Cardiac muscle cell (in vitro differentiated cells and primary cell): ENCODE measurements around the gene CALHM3. TPM values are rescaled to one million over a fixed set of nuclear protein-coding genes. Genes with fewer than 3 reads are reported as not detected.

Experiments used
- DNase-seq, 2 donors: peaks; one replicate each; pipeline versions ENCODE4 v3.0.0 to v3.0.0-alpha.2; 2010 to 2017; ENCODE audit warnings: low read depth in 1 of 2, low spot score in 1 of 2
- H3K27ac ChIP-seq: fragments of 200-600 bp; sonication (generic); 2 replicates; pipeline ENCODE4 v1.5.1; 2016
- H3K27me3 ChIP-seq: fragments of 200-600 bp; sonication (generic); 2 replicates; pipeline ENCODE4 v1.6.0; 2016; ENCODE audit warnings: control low read depth
- H3K36me3 ChIP-seq: fragments of 200-600 bp; sonication (generic); 2 replicates; pipeline ENCODE4 v1.5.1; 2016; ENCODE audit warnings: control low read depth
- H3K4me1 ChIP-seq: fragments of 200-600 bp; sonication (generic); 2 replicates; pipeline ENCODE4 v1.8.1; 2017; ENCODE audit warnings: low read depth, mild to moderate bottlenecking, mixed run types
- H3K4me3 ChIP-seq: fragments of 200-600 bp; sonication (generic); 2 replicates; pipeline ENCODE4 v1.5.1; 2016; ENCODE audit warnings: mild to moderate bottlenecking
- H3K9me3 ChIP-seq: fragments of 200-600 bp; sonication (generic); 2 replicates; pipeline ENCODE4 v1.5.1; 2017; ENCODE audit warnings: low read depth, mild to moderate bottlenecking, control low read depth
- CTCF ChIP-seq: IDR thresholded peaks from 2 replicates; pipeline ENCODE4 v1.5.1; 2012; ENCODE audit warnings: low read depth, mild to moderate bottlenecking, low read length
- polyA plus RNA-seq: library from polyadenylated mRNA; unstranded; fragments of >200 nt; fragmentation: Nextera tagmentation; extraction: Ambion mirVana; gene quantifications from 2 replicates; pipeline ENCODE4 v1.2.1, GENCODE V29; 2016
- total RNA-seq: library from RNA; depleted of rRNA; stranded (reverse); fragments of >200 nt; gene quantifications from 2 replicates; pipeline ENCODE4 v1.2.3, GENCODE V29; 2016

Gene CALHM3
- total and polyA plus RNA-seq, 2 experiments from 2014 or later, result not detected

DNA sequence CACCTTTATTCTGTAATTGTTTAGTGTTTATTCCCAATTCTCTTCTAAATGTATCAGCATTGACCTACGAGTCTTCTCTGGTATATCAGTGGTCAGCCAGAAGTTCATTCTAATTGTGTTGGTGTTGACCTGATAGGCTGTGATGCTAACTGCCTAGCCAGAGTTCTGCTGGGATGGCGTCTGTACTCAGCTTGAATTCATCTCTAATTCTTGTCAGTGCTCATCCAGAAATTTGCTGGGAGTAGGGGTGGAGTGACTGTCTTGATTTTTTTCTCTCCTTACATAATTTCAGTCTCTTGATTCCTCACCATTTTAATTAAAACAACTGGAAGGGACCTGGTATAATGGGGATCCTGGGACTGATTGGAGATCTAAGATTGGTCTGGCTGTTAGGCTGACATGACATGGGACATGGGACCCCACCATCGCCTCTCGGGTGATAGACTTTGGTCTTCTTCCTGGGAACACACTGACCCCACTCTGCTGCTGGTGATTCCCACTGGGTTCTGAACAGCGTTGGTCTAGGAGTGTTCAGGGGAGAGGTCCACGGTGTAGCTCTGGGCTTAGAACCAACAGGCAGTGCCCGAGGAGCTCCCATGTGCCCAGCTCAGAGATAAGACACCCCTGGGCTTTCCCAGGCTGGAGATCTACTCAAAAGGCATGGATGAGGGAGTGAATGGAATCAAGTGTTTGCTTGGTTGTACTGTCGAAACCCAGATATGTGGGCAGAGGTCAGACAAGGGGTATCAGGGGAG is 18.3 kb upstream of the CALHM3 start:
- Histone ChIP-seq H3K9me3 (no peaks in the 10 kb centered on the region), H3K36me3 (no peaks in the 10 kb centered on the region), H3K4me1 (no peaks in the 10 kb centered on the region), H3K4me3 (no peak overlapping the region), H3K27me3 (peaks cover 67% of the 10 kb centered on the region), H3K27ac (no peak overlapping the region)
- no peak for DNase-seq
- TF ChIP-seq CTCF, result no peak

DNA sequence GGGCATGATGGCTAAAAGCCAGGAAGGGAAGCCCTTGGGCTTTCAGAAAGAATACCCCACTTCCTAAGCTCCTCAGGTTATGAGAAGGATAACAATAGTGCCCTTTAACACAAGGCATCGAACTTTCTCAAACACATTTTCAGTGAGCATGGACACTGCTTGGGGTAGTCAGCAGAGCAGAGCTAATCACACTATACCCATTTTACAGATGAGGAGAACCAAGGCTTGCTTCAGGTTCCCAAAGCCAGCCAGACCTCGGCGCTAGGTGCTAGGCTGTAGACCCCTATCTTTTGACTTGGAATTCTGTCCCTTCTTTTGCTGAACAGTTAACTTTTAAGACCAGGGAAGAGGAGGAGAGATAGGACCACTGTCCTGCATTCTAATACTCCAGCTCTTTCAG is 16.3 kb upstream of the CALHM3 start:
- Histone ChIP-seq H3K4me3 (no peak overlapping the region), H3K4me1 (no peaks in the 10 kb centered on the region), H3K27ac (no peak overlapping the region), H3K36me3 (no peaks in the 10 kb centered on the region), H3K27me3 (peaks cover 67% of the 10 kb centered on the region), H3K9me3 (no peaks in the 10 kb centered on the region)
- no peak for TF ChIP-seq CTCF
- no peak for DNase-seq

DNA sequence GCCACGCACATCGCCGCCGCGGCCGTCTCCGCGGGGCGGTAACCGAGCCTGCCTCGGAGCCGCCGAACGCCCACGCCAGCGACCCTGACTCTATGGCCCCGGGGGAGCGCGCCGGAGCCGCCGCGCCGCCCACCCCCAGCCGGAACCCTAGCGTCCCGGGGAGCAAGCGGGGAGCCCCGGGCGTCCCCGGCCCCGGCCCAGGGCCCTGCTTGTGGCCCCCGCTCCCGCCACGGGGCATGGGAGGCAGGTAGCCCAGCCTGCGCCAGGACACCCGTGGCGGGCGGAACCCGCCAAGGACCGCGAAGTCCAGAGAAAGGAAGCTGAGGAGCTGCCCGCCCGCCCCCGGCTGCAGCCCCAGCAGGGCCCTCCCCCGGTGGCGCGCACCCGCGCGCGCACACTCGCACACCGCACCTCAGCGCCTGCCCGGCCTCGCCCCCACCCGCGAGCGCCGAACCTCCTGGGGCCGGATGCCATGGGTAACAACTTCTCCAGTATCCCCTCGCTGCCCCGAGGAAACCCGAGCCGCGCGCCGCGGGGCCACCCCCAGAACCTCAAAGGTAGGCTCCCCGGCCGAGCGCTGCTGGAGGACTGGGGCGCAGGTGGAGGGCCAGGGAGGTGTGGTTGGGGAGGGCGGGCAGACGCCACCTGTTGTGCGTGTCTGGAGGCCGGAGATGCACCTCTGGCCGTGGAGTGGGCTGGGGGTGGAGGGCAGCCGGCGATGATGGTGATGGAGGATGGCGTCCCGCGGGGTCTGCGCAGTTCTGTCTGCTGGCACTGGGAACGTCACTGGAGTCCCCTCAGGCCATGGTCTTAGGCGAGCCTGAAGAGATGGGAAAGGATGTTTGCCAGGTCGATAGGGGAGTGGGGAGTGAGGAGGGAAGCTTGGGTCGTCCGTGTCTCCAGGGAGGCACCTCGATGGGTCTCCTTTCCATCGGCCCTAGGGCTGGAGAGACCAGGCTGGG is 15.2 kb upstream of the CALHM3 start:
- Histone ChIP-seq H3K36me3 (no peaks in the 10 kb centered on the region), H3K4me1 (no peaks in the 10 kb centered on the region), H3K27ac (no peak overlapping the region), H3K9me3 (no peaks in the 10 kb centered on the region), H3K27me3 (peaks cover 73% of the 10 kb centered on the region), H3K4me3 (peak overlapping the region; percentile 56)
- TF ChIP-seq CTCF, result no peak
- DNase-seq, result peak in 1 of 2 donors; percentile 30

DNA sequence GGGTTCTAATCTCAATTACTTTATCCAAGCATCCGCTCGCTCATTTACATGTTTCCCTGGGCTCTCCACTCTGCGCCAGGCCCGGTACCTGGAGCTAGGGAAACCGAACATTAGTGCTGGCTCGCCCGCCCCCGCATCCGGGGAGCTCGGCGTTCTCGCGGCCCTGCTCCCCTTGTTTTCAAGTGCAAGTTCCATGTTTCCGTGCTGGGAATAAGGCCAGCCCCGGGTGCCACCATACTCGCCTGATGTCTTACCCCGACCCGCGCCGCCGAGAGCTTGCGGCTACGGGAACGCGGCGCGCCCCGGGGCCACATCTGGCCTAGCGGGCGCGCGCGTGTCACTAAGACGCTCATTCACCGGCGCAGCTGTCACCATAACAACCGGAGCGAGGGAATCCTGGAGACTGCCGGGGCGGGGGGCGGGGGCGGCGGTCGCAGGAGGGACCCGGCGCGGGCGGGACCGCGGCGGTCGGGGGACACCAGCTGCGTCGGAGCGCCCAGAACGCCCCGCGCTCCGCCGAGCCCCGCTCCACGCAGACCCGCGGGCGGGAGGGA is 14.4 kb upstream of the CALHM3 start, which contains the start of gene NEURL1:
Gene NEURL1, plus strand, starts transcription at position 344 of the 554 bp plus-strand sequence. CDS start 683 bp downstream, outside the sequence.
- no peak within 1 kb of the TSS for H3K27ac ChIP-seq
- H3K36me3 ChIP-seq, result no peaks in the 10 kb centered on the region
- H3K4me1 ChIP-seq, result no peaks in the 10 kb centered on the region
- DNase-seq, result peak in 1 of 2 donors; percentile 51
- peaks cover 66% of the 10 kb centered on the region for H3K27me3 ChIP-seq
- no peaks in the 10 kb centered on the region for H3K9me3 ChIP-seq
- TF ChIP-seq CTCF, result no peak
- H3K4me3 ChIP-seq, result peak within 1 kb of the TSS; percentile 56

- Histone ChIP-seq H3K9me3 (no peaks in the 10 kb centered on the region), H3K27me3 (peaks cover 62% of the 10 kb centered on the region), H3K4me3 (peak overlapping the region; percentile 56), H3K27ac (no peak overlapping the region), H3K4me1 (no peaks in the 10 kb centered on the region), H3K36me3 (no peaks in the 10 kb centered on the region)
- DNase-seq, result no peak
- TF ChIP-seq CTCF, result no peak
Measured at GRCh38 chr10:103492655-103493261, 13.7 kb upstream of the CALHM3 start.
